T-helper 2 cell treated with Interferon-gamma antibody and Interleukin-4, amounts not matched to agents 5 μg/mL and 100 μg/mL, for 36 hours (primary cell): ENCODE results near the gene AATF.

Experiments
- DNase-seq: peaks from one replicate; pipeline ENCODE4 v3.0.0; 2021; ENCODE audit warnings: low spot score
- H3K27ac Mint-ChIP-seq: one replicate; pipeline ENCODE4 v1.8.0; 2021; ENCODE audit warnings: mild to moderate bottlenecking, mixed read lengths
- H3K27me3 Mint-ChIP-seq: one replicate; pipeline ENCODE4 v1.8.0; 2021; ENCODE audit warnings: low read depth, mixed read lengths
- H3K36me3 Mint-ChIP-seq: one replicate; pipeline ENCODE4 v1.8.0; 2021; ENCODE audit warnings: low read depth, mixed read lengths
- H3K4me1 Mint-ChIP-seq: one replicate; pipeline ENCODE4 v1.8.0; 2021; ENCODE audit warnings: low read depth, mixed read lengths
- H3K4me3 Mint-ChIP-seq: one replicate; pipeline ENCODE4 v1.8.0; 2022; ENCODE audit warnings: mild to moderate bottlenecking, moderate library complexity, mixed read lengths
- H3K9me3 Mint-ChIP-seq: one replicate; pipeline ENCODE4 v1.8.0; 2021; ENCODE audit warnings: mixed read lengths

AATF gene

GRCh38 chr17:36948717-36949460 is at the start of gene AATF:
Gene AATF (plus strand): TSS chr17:36948954. CDS start chr17:36949126, 172 bp downstream.
- Mint-ChIP-seq H3K9me3 (no peaks in the 10 kb centered on the region), H3K4me1 (peaks cover 41% of the 10 kb centered on the region), H3K27ac (peak within 1 kb of the TSS; percentile 96), H3K36me3 (peaks cover 35% of the 10 kb centered on the region), H3K27me3 (peaks cover 39% of the 10 kb centered on the region), H3K4me3 (peak within 1 kb of the TSS; percentile 91)
- peak; percentile 99 for DNase-seq

GRCh38 chr17:36899250-36900159 is 49.2 kb upstream of the AATF start:
- no peak overlapping the region for H3K27ac Mint-ChIP-seq
- H3K36me3 Mint-ChIP-seq, result no peaks in the 10 kb centered on the region
- H3K9me3 Mint-ChIP-seq, result no peaks in the 10 kb centered on the region
- no peak overlapping the region for H3K4me3 Mint-ChIP-seq
- peaks cover 15% of the 10 kb centered on the region for H3K27me3 Mint-ChIP-seq
- H3K4me1 Mint-ChIP-seq, result no peaks in the 10 kb centered on the region
- DNase-seq, result no peak

GRCh38 chr17:36900160-36900512 is 48.6 kb upstream of the AATF start:
- no peaks in the 10 kb centered on the region for H3K36me3 Mint-ChIP-seq

GRCh38 chr17:36901506-36901905 is 47.2 kb upstream of the AATF start:
- H3K4me3 Mint-ChIP-seq, result no peak overlapping the region
- peaks cover 14% of the 10 kb centered on the region for H3K27me3 Mint-ChIP-seq
- no peaks in the 10 kb centered on the region for H3K4me1 Mint-ChIP-seq
- H3K36me3 Mint-ChIP-seq, result no peaks in the 10 kb centered on the region
- H3K27ac Mint-ChIP-seq, result no peak overlapping the region
- H3K9me3 Mint-ChIP-seq, result no peaks in the 10 kb centered on the region
- DNase-seq, result no peak

More at GRCh38 chr17:36900160-36900512, 48.6 kb upstream of the AATF start:
- no peaks in the 10 kb centered on the region for H3K9me3 Mint-ChIP-seq
- no peak overlapping the region for H3K4me3 Mint-ChIP-seq
- H3K27me3 Mint-ChIP-seq, result peaks cover 17% of the 10 kb centered on the region
- no peak overlapping the region for H3K27ac Mint-ChIP-seq
- no peak for DNase-seq
- H3K4me1 Mint-ChIP-seq, result no peaks in the 10 kb centered on the region

- Mint-ChIP-seq H3K4me1 (no peaks in the 10 kb centered on the region), H3K27ac (no peak overlapping the region), H3K9me3 (no peaks in the 10 kb centered on the region), H3K4me3 (no peak overlapping the region), H3K36me3 (no peaks in the 10 kb centered on the region), H3K27me3 (peaks cover 39% of the 10 kb centered on the region)
- DNase-seq, result no peak
These were observed 41.3 kb upstream of the AATF start for GRCh38 chr17:36907407-36907806.

- H3K27ac Mint-ChIP-seq, result no peak overlapping the region
- H3K27me3 Mint-ChIP-seq, result peaks cover 29% of the 10 kb centered on the region
- H3K4me3 Mint-ChIP-seq, result no peak overlapping the region
- no peaks in the 10 kb centered on the region for H3K36me3 Mint-ChIP-seq
- no peak for DNase-seq
- no peaks in the 10 kb centered on the region for H3K9me3 Mint-ChIP-seq
- H3K4me1 Mint-ChIP-seq, result no peaks in the 10 kb centered on the region
These were observed 38.2 kb upstream of the AATF start for GRCh38 chr17:36910513-36910912.

GRCh38 chr17:36911001-36911400 is 37.8 kb upstream of the AATF start:
- H3K4me3 Mint-ChIP-seq, result no peak overlapping the region
- no peak for DNase-seq
- H3K27me3 Mint-ChIP-seq, result peaks cover 29% of the 10 kb centered on the region
- H3K9me3 Mint-ChIP-seq, result no peaks in the 10 kb centered on the region
- H3K27ac Mint-ChIP-seq, result no peak overlapping the region
- no peaks in the 10 kb centered on the region for H3K36me3 Mint-ChIP-seq
- H3K4me1 Mint-ChIP-seq, result no peaks in the 10 kb centered on the region

- Mint-ChIP-seq H3K27ac (no peak overlapping the region), H3K4me3 (no peak overlapping the region), H3K4me1 (no peaks in the 10 kb centered on the region), H3K9me3 (no peaks in the 10 kb centered on the region), H3K36me3 (no peaks in the 10 kb centered on the region), H3K27me3 (peaks cover 19% of the 10 kb centered on the region)
- DNase-seq, result no peak
These were observed 35.6 kb upstream of the AATF start for GRCh38 chr17:36913132-36913531.

- DNase-seq, result no peak
- no peak overlapping the region for H3K4me3 Mint-ChIP-seq
- H3K27me3 Mint-ChIP-seq, result peaks cover 14% of the 10 kb centered on the region
- H3K4me1 Mint-ChIP-seq, result peaks cover 9% of the 10 kb centered on the region
- H3K9me3 Mint-ChIP-seq, result no peaks in the 10 kb centered on the region
- H3K27ac Mint-ChIP-seq, result no peak overlapping the region
- no peaks in the 10 kb centered on the region for H3K36me3 Mint-ChIP-seq
These were observed 30.5 kb upstream of the AATF start for GRCh38 chr17:36918211-36918691.

- H3K36me3 Mint-ChIP-seq, result no peaks in the 10 kb centered on the region
- no peaks in the 10 kb centered on the region for H3K9me3 Mint-ChIP-seq
- peaks cover 9% of the 10 kb centered on the region for H3K4me1 Mint-ChIP-seq
- H3K27ac Mint-ChIP-seq, result no peak overlapping the region
- H3K27me3 Mint-ChIP-seq, result peaks cover 14% of the 10 kb centered on the region
- DNase-seq, result no peak
- no peak overlapping the region for H3K4me3 Mint-ChIP-seq
These were observed 29.3 kb upstream of the AATF start for GRCh38 chr17:36919407-36919968.

GRCh38 chr17:36920032-36921005 is 28.4 kb upstream of the AATF start:
- Mint-ChIP-seq H3K9me3 (no peaks in the 10 kb centered on the region), H3K4me3 (no peak overlapping the region), H3K36me3 (no peaks in the 10 kb centered on the region), H3K27ac (no peak overlapping the region), H3K27me3 (peaks cover 16% of the 10 kb centered on the region), H3K4me1 (peaks cover 9% of the 10 kb centered on the region)
- DNase-seq, result no peak

- Mint-ChIP-seq H3K36me3 (no peaks in the 10 kb centered on the region), H3K9me3 (no peaks in the 10 kb centered on the region), H3K4me1 (peaks cover 9% of the 10 kb centered on the region), H3K4me3 (no peak overlapping the region), H3K27me3 (peaks cover 25% of the 10 kb centered on the region), H3K27ac (no peak overlapping the region)
- peak; percentile 74 for DNase-seq
These were observed 27.5 kb upstream of the AATF start for GRCh38 chr17:36921095-36921851.
